Endothelial cell of umbilical vein (primary cell): ENCODE measurements around the gene S100A4.

Experiments
- CTCF ChIP-seq, 2 donors: IDR thresholded peaks; 1 replicate in 1 of 2; 2 replicates in 1 of 2; pipeline ENCODE4 v1.5.1; 2011; ENCODE audit warnings: low read length in 2 of 2, mild to moderate bottlenecking in 2 of 2, moderate library complexity in 2 of 2, control low read depth in 1 of 2, inconsistent platforms in 1 of 2, low read depth in 1 of 2; ENCODE audit not compliant: insufficient read depth in 1 of 2; ENCODE audit errors: extremely low read depth in 1 of 2
- EZH2 ChIP-seq: IDR thresholded peaks from 2 replicates; pipeline ENCODE4 v1.6.1; 2012; ENCODE audit warnings: borderline replicate concordance, low read depth, mild to moderate bottlenecking, moderate library complexity, low read length, inconsistent platforms; ENCODE audit not compliant: severe bottlenecking
- FOS ChIP-seq: IDR thresholded peaks from 2 replicates; pipeline ENCODE4 v1.6.1; 2011; ENCODE audit warnings: mild to moderate bottlenecking, low read length, moderate library complexity, borderline replicate concordance; ENCODE audit not compliant: insufficient read depth
- POLR2A ChIP-seq: IDR thresholded peaks from 2 replicates; pipeline ENCODE4 v1.6.1; 2012; ENCODE audit warnings: low read depth, mild to moderate bottlenecking, control low read depth, low read length
- POLR2AphosphoS5 ChIP-seq: IDR thresholded peaks from 2 replicates; pipeline ENCODE4 v1.6.1; 2012; ENCODE audit warnings: low read depth, mild to moderate bottlenecking, control low read depth, low read length, moderate library complexity; ENCODE audit not compliant: insufficient read depth

DNA sequence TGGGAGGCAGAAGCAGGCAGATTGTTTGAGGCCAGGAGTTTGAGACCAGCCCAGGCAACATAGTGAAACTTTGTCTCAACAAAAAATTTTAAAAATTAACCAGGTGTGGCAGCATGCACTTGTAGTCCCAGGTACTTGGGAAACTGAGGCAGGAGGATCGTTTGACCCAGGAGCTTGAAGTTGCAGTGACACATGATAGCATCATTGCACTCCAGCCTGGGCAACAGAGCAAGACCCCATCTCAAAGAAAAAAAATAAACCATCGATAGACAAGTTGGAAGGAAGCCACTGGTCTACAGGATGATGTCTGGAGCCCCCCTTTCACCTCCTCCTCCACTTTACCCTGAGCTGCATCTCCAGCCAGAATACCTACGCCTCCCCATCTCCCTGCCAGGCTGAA lies 26.4 kb downstream of the S100A4 start:
- TF ChIP-seq CTCF (IDR thresholded peaks at IDR 0.05; ENCODE audit: extremely low read depth in 1 of 2, insufficient read depth in 1 of 2, low read depth in 1 of 2, low read length in 2 of 2) (no peak), EZH2 (no peak), POLR2AphosphoS5 (no peak), POLR2A (no peak), FOS (no peak)
